DND-41 (cell line): ENCODE data around the gene PPP1R37.

Experiments used
- CTCF ChIP-seq: IDR thresholded peaks from 2 replicates; pipeline ENCODE4 v1.5.1; 2012; ENCODE audit warnings: borderline replicate concordance, low read length, moderate library complexity, mild to moderate bottlenecking; ENCODE audit not compliant: poor library complexity, severe bottlenecking; ENCODE audit errors: extremely low read depth
- EZH2 ChIP-seq: IDR thresholded peaks from 3 replicates; pipeline ENCODE4 v1.6.1; 2012; ENCODE audit warnings: borderline replicate concordance, low read depth, mild to moderate bottlenecking, moderate library complexity, low read length, inconsistent platforms; ENCODE audit not compliant: severe bottlenecking

- TF ChIP-seq CTCF (no peak), EZH2 (no peak)
Observed at GRCh38 chr19:45075301-45076028, 17.5 kb upstream of the PPP1R37 start.
